Lower leg skin (tissue), 4 donors: Measurements from ENCODE around the gene ISLR2. TPM values are rescaled to one million over a fixed set of nuclear protein-coding genes. Genes with fewer than 3 reads are reported as not detected.

Experiments used
- DNase-seq, 2 donors: peaks; one replicate each; pipeline ENCODE4 v3.0.0-alpha.2; 2019; ENCODE audit warnings: low spot score in 2 of 2
- H3K4me3 ChIP-seq: fragments of 200-600 bp; sonication (generic); 2 replicates; pipeline ENCODE4 v1.5.1; 2017; ENCODE audit warnings: mild to moderate bottlenecking, low read depth; ENCODE audit not compliant: poor library complexity, severe bottlenecking
- POLR2A ChIP-seq, 2 donors: fragments of 450-650 bp; IDR thresholded peaks; one replicate each; pipeline ENCODE4 v1.6.1; 2016 to 2017; ENCODE audit warnings: antibody characterized with exemption in 2 of 2, mild to moderate bottlenecking in 1 of 2, moderate library complexity in 1 of 2
- WGBS, 2 donors: methylation state at CpG; one replicate each; pipeline ENCODE4 v1.1.5; 2018; 5-methylcytosine and 5-hydroxymethylcytosine counted together
- intact Hi-C: fragments of 100-400 bp; cut with DNase I; formaldehyde crosslinking; loops from one replicate; pipeline ENCODE4 v1.15.0; 2023; ENCODE audit warnings: low total_unique reads
- total RNA-seq, 4 donors: library from RNA; depleted of rRNA; stranded (reverse); fragments of >200 nt; gene quantifications; one replicate each; pipeline ENCODE4 v1.1.0, GENCODE V29; 2016
- TF ChIP-seq, protein P1 (sequence below), 3 donors: fragments of 450-650 bp; IDR thresholded peaks; one replicate each; pipeline ENCODE4 v1.5.1; 2016; ENCODE audit warnings: antibody characterized with exemption in 3 of 3, mild to moderate bottlenecking in 3 of 3, moderate library complexity in 2 of 3

The ISLR2 gene
- total RNA-seq, 4 donors from 2014 or later, result 0.17 to 0.91 (median 0.39) TPM; not detected in 1

DNA sequence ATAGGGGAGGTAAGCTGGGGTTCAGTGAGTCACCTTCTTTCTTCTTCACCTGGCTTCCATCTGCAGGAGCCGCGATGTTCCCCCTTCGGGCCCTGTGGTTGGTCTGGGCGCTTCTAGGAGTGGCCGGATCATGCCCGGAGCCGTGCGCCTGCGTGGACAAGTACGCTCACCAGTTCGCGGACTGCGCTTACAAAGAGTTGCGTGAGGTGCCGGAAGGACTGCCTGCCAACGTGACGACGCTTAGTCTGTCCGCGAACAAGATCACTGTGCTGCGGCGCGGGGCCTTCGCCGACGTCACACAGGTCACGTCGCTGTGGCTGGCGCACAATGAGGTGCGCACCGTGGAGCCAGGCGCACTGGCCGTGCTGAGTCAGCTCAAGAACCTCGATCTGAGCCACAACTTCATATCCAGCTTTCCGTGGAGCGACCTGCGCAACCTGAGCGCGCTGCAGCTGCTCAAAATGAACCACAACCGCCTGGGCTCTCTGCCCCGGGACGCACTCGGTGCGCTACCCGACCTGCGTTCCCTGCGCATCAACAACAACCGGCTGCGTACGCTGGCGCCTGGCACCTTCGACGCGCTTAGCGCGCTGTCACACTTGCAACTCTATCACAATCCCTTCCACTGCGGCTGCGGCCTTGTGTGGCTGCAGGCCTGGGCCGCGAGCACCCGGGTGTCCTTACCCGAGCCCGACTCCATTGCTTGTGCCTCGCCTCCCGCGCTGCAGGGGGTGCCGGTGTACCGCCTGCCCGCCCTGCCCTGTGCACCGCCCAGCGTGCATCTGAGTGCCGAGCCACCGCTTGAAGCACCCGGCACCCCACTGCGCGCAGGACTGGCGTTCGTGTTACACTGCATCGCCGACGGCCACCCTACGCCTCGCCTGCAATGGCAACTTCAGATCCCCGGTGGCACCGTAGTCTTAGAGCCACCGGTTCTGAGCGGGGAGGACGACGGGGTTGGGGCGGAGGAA is 2.6 kb downstream of the ISLR2 start:
- intact Hi-C loops, result no loop called here
- TF ChIP-seq, protein P1, sequence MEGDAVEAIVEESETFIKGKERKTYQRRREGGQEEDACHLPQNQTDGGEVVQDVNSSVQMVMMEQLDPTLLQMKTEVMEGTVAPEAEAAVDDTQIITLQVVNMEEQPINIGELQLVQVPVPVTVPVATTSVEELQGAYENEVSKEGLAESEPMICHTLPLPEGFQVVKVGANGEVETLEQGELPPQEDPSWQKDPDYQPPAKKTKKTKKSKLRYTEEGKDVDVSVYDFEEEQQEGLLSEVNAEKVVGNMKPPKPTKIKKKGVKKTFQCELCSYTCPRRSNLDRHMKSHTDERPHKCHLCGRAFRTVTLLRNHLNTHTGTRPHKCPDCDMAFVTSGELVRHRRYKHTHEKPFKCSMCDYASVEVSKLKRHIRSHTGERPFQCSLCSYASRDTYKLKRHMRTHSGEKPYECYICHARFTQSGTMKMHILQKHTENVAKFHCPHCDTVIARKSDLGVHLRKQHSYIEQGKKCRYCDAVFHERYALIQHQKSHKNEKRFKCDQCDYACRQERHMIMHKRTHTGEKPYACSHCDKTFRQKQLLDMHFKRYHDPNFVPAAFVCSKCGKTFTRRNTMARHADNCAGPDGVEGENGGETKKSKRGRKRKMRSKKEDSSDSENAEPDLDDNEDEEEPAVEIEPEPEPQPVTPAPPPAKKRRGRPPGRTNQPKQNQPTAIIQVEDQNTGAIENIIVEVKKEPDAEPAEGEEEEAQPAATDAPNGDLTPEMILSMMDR (IDR thresholded peaks at IDR 0.05), result no peak
- TF ChIP-seq POLR2A (IDR thresholded peaks at IDR 0.05), result no peak
- WGBS, 2 donors, result 20 to 24% methylated on average over 51 to 66 of the region's 90 CpGs
- H3K4me3 ChIP-seq, result no peak overlapping the region
- DNase-seq, result no peak

DNA sequence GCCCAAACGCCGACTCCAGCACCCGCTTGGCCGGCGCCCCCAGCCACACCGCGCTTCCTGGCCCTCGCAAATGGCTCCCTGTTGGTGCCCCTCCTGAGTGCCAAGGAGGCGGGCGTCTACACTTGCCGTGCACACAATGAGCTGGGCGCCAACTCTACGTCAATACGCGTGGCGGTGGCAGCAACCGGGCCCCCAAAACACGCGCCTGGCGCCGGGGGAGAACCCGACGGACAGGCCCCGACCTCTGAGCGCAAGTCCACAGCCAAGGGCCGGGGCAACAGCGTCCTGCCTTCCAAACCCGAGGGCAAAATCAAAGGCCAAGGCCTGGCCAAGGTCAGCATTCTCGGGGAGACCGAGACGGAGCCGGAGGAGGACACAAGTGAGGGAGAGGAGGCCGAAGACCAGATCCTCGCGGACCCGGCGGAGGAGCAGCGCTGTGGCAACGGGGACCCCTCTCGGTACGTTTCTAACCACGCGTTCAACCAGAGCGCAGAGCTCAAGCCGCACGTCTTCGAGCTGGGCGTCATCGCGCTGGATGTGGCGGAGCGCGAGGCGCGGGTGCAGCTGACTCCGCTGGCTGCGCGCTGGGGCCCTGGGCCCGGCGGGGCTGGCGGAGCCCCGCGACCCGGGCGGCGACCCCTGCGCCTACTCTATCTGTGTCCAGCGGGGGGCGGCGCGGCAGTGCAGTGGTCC is 3.5 kb downstream of the ISLR2 start:
- intact Hi-C loops, result no loop called here

GRCh38 chr15:74134387-74135027 is 4.1 kb downstream of the ISLR2 start:
- DNase-seq, result no peak
- no peak for TF ChIP-seq POLR2A (IDR thresholded peaks at IDR 0.05)
- TF ChIP-seq, protein P1 (IDR thresholded peaks at IDR 0.05), result no peak
- H3K4me3 ChIP-seq, result no peak overlapping the region
- WGBS, 2 donors, result 15 to 41% methylated on average over 27 to 42 of the region's 53 CpGs
- intact Hi-C loops, result no loop called here

More for the DNA sequence above, 3.5 kb downstream of the ISLR2 start:
- DNase-seq, result no peak
- no peak overlapping the region for H3K4me3 ChIP-seq
- TF ChIP-seq, protein P1 (IDR thresholded peaks at IDR 0.05), result no peak
- 15 to 32% methylated on average over 30 to 70 of the region's 71 CpGs for WGBS, 2 donors

- no peak for DNase-seq
- no peak overlapping the region for H3K4me3 ChIP-seq
- intact Hi-C loops, result no loop called here
- WGBS, 2 donors, result 27 to 28% methylated on average over 27 of the region's 27 CpGs
- TF ChIP-seq, protein P1 (IDR thresholded peaks at IDR 0.05), result no peak
- TF ChIP-seq POLR2A (IDR thresholded peaks at IDR 0.05), result no peak
These were observed 4.7 kb downstream of the ISLR2 start for GRCh38 chr15:74135041-74135565.

DNA sequence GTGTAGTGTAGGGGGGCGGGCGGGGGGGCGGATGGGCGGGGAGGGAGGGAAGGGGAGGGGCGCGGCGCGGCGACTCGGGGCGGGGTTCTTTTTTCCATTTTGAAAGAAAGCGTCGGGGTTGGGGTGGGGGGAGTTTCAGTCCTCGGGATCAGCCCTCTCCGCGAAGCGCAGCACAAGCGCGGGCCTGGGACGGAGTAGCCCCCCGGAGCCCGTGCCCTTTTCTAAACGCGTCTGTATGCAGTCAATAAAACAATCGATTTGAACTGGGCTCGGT is 6.1 kb downstream of the ISLR2 start:
- TF ChIP-seq, protein P1 (IDR thresholded peaks at IDR 0.05), result no peak
- TF ChIP-seq POLR2A (IDR thresholded peaks at IDR 0.05), result no peak

More for the DNA sequence above, 6.1 kb downstream of the ISLR2 start:
- 0 to 2% methylated on average over 20 to 24 of the region's 26 CpGs for WGBS, 2 donors
- H3K4me3 ChIP-seq, result no peak overlapping the region
- intact Hi-C loops, result no loop called here
- DNase-seq, result no peak
